H9 (cell line): Measurements from ENCODE around the gene LINGO1. TPM values are rescaled to one million over a fixed set of nuclear protein-coding genes. Genes with fewer than 3 reads are reported as not detected.

ENCODE experiments used
- DNase-seq: peaks from one replicate; pipeline ENCODE4 v3.0.0-alpha.2; 2017
- H2AFZ ChIP-seq: one replicate; pipeline ENCODE4 v1.6.1; 2013; ENCODE audit warnings: mild to moderate bottlenecking, low read length, control low read depth, moderate library complexity
- H2AK5ac ChIP-seq: 2 replicates; pipeline ENCODE4 v1.6.1; 2013; ENCODE audit warnings: low read length, control low read depth, mixed read lengths; ENCODE audit not compliant: insufficient read length
- H2BK120ac ChIP-seq: one replicate; pipeline ENCODE4 v1.6.1; 2013; ENCODE audit warnings: low read depth, mild to moderate bottlenecking, low read length, control low read depth, inconsistent platforms; ENCODE audit not compliant: poor library complexity, severe bottlenecking
- H2BK12ac ChIP-seq: 2 replicates; pipeline ENCODE4 v1.6.1; 2013; ENCODE audit warnings: low read length, control low read depth, mixed read lengths, low read depth; ENCODE audit not compliant: insufficient read length
- H2BK15ac ChIP-seq: 2 replicates; pipeline ENCODE4 v1.6.1; 2013; ENCODE audit warnings: low read depth, low read length, control low read depth
- H2BK20ac ChIP-seq: one replicate; pipeline ENCODE4 v1.6.1; 2013; ENCODE audit warnings: low read depth, mild to moderate bottlenecking, low read length, control low read depth, inconsistent platforms; ENCODE audit not compliant: poor library complexity, severe bottlenecking
- H2BK5ac ChIP-seq: 2 replicates; pipeline ENCODE4 v1.6.1; 2013; ENCODE audit warnings: low read length, control low read depth, mixed read lengths; ENCODE audit not compliant: insufficient read length
- H3K14ac ChIP-seq: 2 replicates; pipeline ENCODE4 v1.6.1; 2013; ENCODE audit warnings: low read length, control low read depth; ENCODE audit not compliant: insufficient read depth
- H3K18ac ChIP-seq: 2 replicates; pipeline ENCODE4 v1.6.1; 2013; ENCODE audit warnings: low read depth, mild to moderate bottlenecking, mixed read lengths, low read length, control low read depth; ENCODE audit not compliant: insufficient read length
- H3K23ac ChIP-seq: 2 replicates; pipeline ENCODE4 v1.6.1; 2013; ENCODE audit warnings: low read length, control low read depth, mixed read lengths, low read depth; ENCODE audit not compliant: insufficient read length
- H3K23me2 ChIP-seq: 2 replicates; pipeline ENCODE4 v1.6.1; 2013; ENCODE audit warnings: low read depth, mild to moderate bottlenecking, mixed read lengths, low read length, control low read depth; ENCODE audit not compliant: insufficient read length, poor library complexity, severe bottlenecking
- H3K27ac ChIP-seq: 2 replicates; pipeline ENCODE4 v1.5.1; 2013; ENCODE audit warnings: low read length, control low read depth, mixed read lengths, low read depth; ENCODE audit not compliant: insufficient read length
- H3K27me3 ChIP-seq: 2 replicates; pipeline ENCODE4 v1.6.1; 2013; ENCODE audit warnings: low read length, control low read depth, inconsistent platforms; ENCODE audit not compliant: insufficient read depth
- H3K4ac ChIP-seq: 2 replicates; pipeline ENCODE4 v1.6.1; 2013; ENCODE audit warnings: low read depth, mild to moderate bottlenecking, control low read depth, inconsistent platforms, low read length, moderate library complexity
- H3K4me1 ChIP-seq: 2 replicates; pipeline ENCODE4 v1.6.1; 2013; ENCODE audit warnings: low read length, control low read depth, inconsistent platforms; ENCODE audit not compliant: insufficient read depth
- H3K4me2 ChIP-seq: 2 replicates; pipeline ENCODE4 v1.6.1; 2013; ENCODE audit warnings: low read length, control low read depth, mixed read lengths; ENCODE audit not compliant: insufficient read length, insufficient read depth
- H3K56ac ChIP-seq: 2 replicates; pipeline ENCODE4 v1.6.1; 2013; ENCODE audit warnings: low read depth, mild to moderate bottlenecking, mixed read lengths, low read length, control low read depth; ENCODE audit not compliant: insufficient read length
- H3K79me1 ChIP-seq: 2 replicates; pipeline ENCODE4 v1.6.1; 2013; ENCODE audit warnings: low read depth, mild to moderate bottlenecking, moderate library complexity, low read length, control low read depth, inconsistent platforms; ENCODE audit not compliant: insufficient read depth, poor library complexity, severe bottlenecking
- H3K79me2 ChIP-seq: 2 replicates; pipeline ENCODE4 v1.6.1; 2013; ENCODE audit warnings: low read length, control low read depth, inconsistent platforms; ENCODE audit not compliant: insufficient read depth
- H3K9ac ChIP-seq: 2 replicates; pipeline ENCODE4 v1.6.1; 2013; ENCODE audit warnings: low read length, control low read depth, mixed read lengths; ENCODE audit not compliant: insufficient read length; ENCODE audit errors: extremely low read depth
- H3K9me3 ChIP-seq: one replicate; pipeline ENCODE4 v1.6.1; 2013; ENCODE audit warnings: low read depth, low read length, inconsistent platforms; ENCODE audit not compliant: control insufficient read depth
- H3T11ph ChIP-seq: one replicate; pipeline ENCODE4 v1.6.1; 2013; ENCODE audit warnings: mild to moderate bottlenecking, low read length, control low read depth, inconsistent platforms
- H4K20me1 ChIP-seq: one replicate; pipeline ENCODE4 v1.6.1; 2013; ENCODE audit not compliant: control insufficient read depth, insufficient read length, insufficient read depth
- H4K5ac ChIP-seq: 2 replicates; pipeline ENCODE4 v1.6.1; 2013; ENCODE audit warnings: low read depth, mild to moderate bottlenecking, mixed read lengths, low read length, control low read depth; ENCODE audit not compliant: insufficient read length
- H4K8ac ChIP-seq: replicated peaks from 2 replicates; pipeline ENCODE4 v1.6.1; 2013; ENCODE audit warnings: low read length, control low read depth, mixed read lengths, low read depth; ENCODE audit not compliant: insufficient read length
- H4K91ac ChIP-seq: 2 replicates; pipeline ENCODE4 v1.6.1; 2013; ENCODE audit warnings: low read depth, mild to moderate bottlenecking, moderate library complexity, mixed read lengths, low read length, control low read depth; ENCODE audit not compliant: insufficient read length
- H3K27ac Mint-ChIP-seq, 3 experiments: 2 replicates in 2 of 3; 3 replicates in 1 of 3; pipeline ENCODE4 v1.8.0; 2020 to 2021; ENCODE audit warnings: mixed read lengths in 3 of 3, mild to moderate bottlenecking in 1 of 3, moderate library complexity in 1 of 3
- H3K27me3 Mint-ChIP-seq: 2 replicates; pipeline ENCODE4 v1.8.0; 2021; ENCODE audit warnings: low read depth, mild to moderate bottlenecking, moderate library complexity, mixed read lengths
- H3K36me3 Mint-ChIP-seq, 3 experiments: 2 replicates in 2 of 3; 3 replicates in 1 of 3; pipeline ENCODE4 v1.8.0; 2020 to 2021; ENCODE audit warnings: low read depth in 3 of 3, mixed read lengths in 3 of 3; ENCODE audit not compliant: insufficient read depth in 1 of 3
- H3K4me1 Mint-ChIP-seq, 2 experiments: 2 replicates each; pipeline ENCODE4 v1.8.0; 2020; ENCODE audit warnings: mixed read lengths in 2 of 2
- H3K4me3 Mint-ChIP-seq, 2 experiments: 2 replicates in 1 of 2; 3 replicates in 1 of 2; pipeline ENCODE4 v1.8.0; 2020 to 2021; ENCODE audit warnings: mild to moderate bottlenecking in 2 of 2, mixed read lengths in 2 of 2, moderate library complexity in 1 of 2
- H3K9me3 Mint-ChIP-seq, 2 experiments: 2 replicates in 1 of 2; 3 replicates in 1 of 2; pipeline ENCODE4 v1.8.0; 2020; ENCODE audit warnings: mild to moderate bottlenecking in 2 of 2, mixed read lengths in 2 of 2, moderate library complexity in 1 of 2
- CTCF ChIP-seq: fragments of 200-600 bp; sonication (generic); conservative IDR thresholded peaks from 3 replicates; pipeline ENCODE4 v1.8.0; 2021; ENCODE audit warnings: antibody characterized with exemption, mild to moderate bottlenecking
- WGBS: extraction: QIAGEN DNeasy Blood & Tissue Kit; methylation state at CpG from one replicate; pipeline ENCODE4 v1.1.7; 2013; ENCODE audit warnings: missing lambda C conversion rate, low lambda C conversion rate, mixed read lengths; ENCODE audit not compliant: insufficient read length; ENCODE audit errors: extremely low coverage; 5-methylcytosine and 5-hydroxymethylcytosine counted together
- total RNA-seq: library from RNA; stranded (reverse); gene quantifications from 2 replicates; pipeline ENCODE4 v1.2.1, GENCODE V29; 2021

Gene LINGO1
- total RNA-seq, 1 experiment from 2014 or later, result 41.6 TPM

DNA sequence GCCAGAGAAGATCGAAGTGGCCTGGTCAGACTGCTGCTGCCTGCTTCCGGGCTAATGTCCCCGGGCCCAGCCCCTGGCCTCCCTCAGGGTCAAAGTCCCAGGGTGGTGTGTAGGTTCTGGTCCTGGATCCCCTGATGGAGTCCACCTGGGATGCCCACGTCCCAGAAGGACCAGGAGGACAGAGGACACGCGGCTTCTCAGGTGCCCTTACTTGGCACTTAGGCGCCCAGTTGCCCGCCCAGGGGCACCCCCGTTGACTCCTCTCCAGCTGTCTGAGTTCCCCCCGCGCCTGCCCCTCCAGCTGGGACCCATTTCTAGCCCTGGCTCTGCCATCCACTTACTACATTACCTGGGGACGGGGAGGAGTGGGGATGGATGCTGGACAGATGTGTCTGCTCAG is 44.6 kb downstream of the LINGO1 start:
- Histone ChIP-seq H3K56ac (no peak overlapping the region), H3K18ac (no peak overlapping the region), H3K4me2 (no peak overlapping the region), H3K27me3 (no peaks in the 10 kb centered on the region), H2AFZ (no peak overlapping the region), H4K5ac (no peak overlapping the region), H3K23ac (no peak overlapping the region), H2BK20ac (no peak overlapping the region), H4K91ac (no peak overlapping the region), H4K20me1 (no peaks in the 10 kb centered on the region), H3K23me2 (no peaks in the 10 kb centered on the region), H4K8ac (no peak overlapping the region), H2AK5ac (no peak overlapping the region), H3K27ac (no peak overlapping the region), H2BK15ac (no peak overlapping the region), H3T11ph (no peak overlapping the region), H2BK5ac (no peak overlapping the region), H3K4me1 (no peaks in the 10 kb centered on the region), H3K9ac (no peak overlapping the region), H3K9me3 (no peaks in the 10 kb centered on the region), H3K14ac (no peak overlapping the region), H3K79me2 (no peaks in the 10 kb centered on the region), H3K4ac (no peak overlapping the region), H2BK12ac (no peak overlapping the region), H3K79me1 (no peaks in the 10 kb centered on the region), H2BK120ac (no peak overlapping the region)
- Mint-ChIP-seq H3K36me3 (no peaks in the 10 kb centered on the region), H3K4me3 (no peak overlapping the region), H3K27me3 (peaks cover 5% of the 10 kb centered on the region; the same call in 1 of the 2 replicates), H3K9me3 (no peaks in the 10 kb centered on the region; a peak in 1 of 5 replicates), H3K27ac (no peak overlapping the region; a peak in 1 of 7 replicates), H3K4me1 (peaks cover 5 to 36% of the 10 kb centered on the region in 2 experiments)
- DNase-seq, result no peak
- no peak for TF ChIP-seq CTCF
- WGBS, result no CpG with 5 or more reads among the region's 12 CpGs
